GM23248 (cell line): ENCODE results near the gene SLC39A6.

Experiments used
- EZH2 ChIP-seq: fragments of 200-600 bp; sonication (generic); IDR thresholded peaks from 2 replicates; pipeline ENCODE4 v1.6.1; 2018; ENCODE audit warnings: antibody characterized with exemption, mild to moderate bottlenecking; ENCODE audit not compliant: insufficient read depth, poor library complexity, severe bottlenecking
- EZH2phosphoT487 ChIP-seq: fragments of 200-600 bp; sonication (generic); IDR thresholded peaks from 2 replicates; pipeline ENCODE4 v1.6.1; 2018; ENCODE audit warnings: antibody characterized with exemption, moderate library complexity, mild to moderate bottlenecking, low read depth; ENCODE audit not compliant: insufficient read depth

GRCh38 chr18:36160959-36161371 lies 31.8 kb upstream of the SLC39A6 start:
- TF ChIP-seq EZH2: no peak
- no peak for TF ChIP-seq EZH2phosphoT487
